CD14-positive monocyte (primary cell): ENCODE results near the gene SYP. TPM values are rescaled to one million over a fixed set of nuclear protein-coding genes. Genes with fewer than 3 reads are reported as not detected.
"Not testable (repeated sequence)": the region's sequence is repeated elsewhere in the genome, so short reads cannot be mapped to it uniquely, and the experiment has no call there.

Experiments used
- DNase-seq, 3 donors: peaks; one replicate each; pipeline ENCODE4 v3.0.0-alpha.2; 2011 to 2022
- H2AFZ ChIP-seq: 2 replicates; pipeline ENCODE4 v1.6.0; 2012; ENCODE audit warnings: mild to moderate bottlenecking, low read depth, low read length, inconsistent platforms; ENCODE audit not compliant: insufficient read depth, poor library complexity, severe bottlenecking
- H3K27ac ChIP-seq, 2 donors: 1 replicate in 1 of 2; 2 replicates in 1 of 2; pipeline ENCODE4 v1.5.1; 2012 to 2013; ENCODE audit warnings: low read length in 2 of 2, control low read depth in 1 of 2, inconsistent platforms in 1 of 2, low read depth in 1 of 2, mild to moderate bottlenecking in 1 of 2
- H3K27me3 ChIP-seq, 2 donors: one replicate each; pipeline versions ENCODE4 v1.6.0 to v1.6.1; 2011 to 2013; ENCODE audit warnings: low read length in 2 of 2; ENCODE audit not compliant: control insufficient read depth in 2 of 2, insufficient read depth in 2 of 2
- H3K36me3 ChIP-seq, 2 donors: replicated peaks in 1 of 2; 1 replicate in 1 of 2; 2 replicates in 1 of 2; pipeline versions ENCODE4 v1.5.1 to v1.6.1; 2012 to 2013; ENCODE audit warnings: low read length in 2 of 2, control low read depth in 1 of 2, inconsistent platforms in 1 of 2, mild to moderate bottlenecking in 1 of 2; ENCODE audit not compliant: insufficient read depth in 2 of 2, control insufficient read depth in 1 of 2
- H3K4me1 ChIP-seq, 2 donors: 1 replicate in 1 of 2; 2 replicates in 1 of 2; pipeline versions ENCODE4 v1.5.1 to v1.6.1; 2012 to 2013; ENCODE audit warnings: low read length in 2 of 2, control low read depth in 1 of 2, inconsistent platforms in 1 of 2, mild to moderate bottlenecking in 1 of 2, moderate library complexity in 1 of 2; ENCODE audit not compliant: insufficient read depth in 2 of 2, control insufficient read depth in 1 of 2
- H3K4me2 ChIP-seq: replicated peaks from 2 replicates; pipeline ENCODE3; 2012; ENCODE audit warnings: low read length, moderate library complexity, mild to moderate bottlenecking; ENCODE audit not compliant: poor library complexity, severe bottlenecking; ENCODE audit errors: extremely low read depth
- H3K4me3 ChIP-seq, 3 experiments: fragments of 200-600 bp in 1 of 3; sonication (generic) in 1 of 3; replicated peaks in 1 of 3; 1 replicate in 2 of 3; 2 replicates in 1 of 3; pipeline ENCODE4 v1.5.1; 2011 to 2013; ENCODE audit warnings: low read length in 3 of 3, mild to moderate bottlenecking in 3 of 3, control low read depth in 2 of 3, low read depth in 2 of 3, inconsistent platforms in 1 of 3, moderate library complexity in 1 of 3
- H3K79me2 ChIP-seq: 2 replicates; pipeline ENCODE4 v1.6.0; 2012; ENCODE audit warnings: mild to moderate bottlenecking, control low read depth, inconsistent platforms, low read length, moderate library complexity; ENCODE audit not compliant: insufficient read depth
- H3K9ac ChIP-seq: 2 replicates; pipeline ENCODE4 v1.6.0; 2017; ENCODE audit warnings: low read length, mild to moderate bottlenecking; ENCODE audit not compliant: insufficient read depth, poor library complexity, severe bottlenecking
- H3K9me3 ChIP-seq, 2 donors: replicated peaks in 1 of 2; 1 replicate in 1 of 2; 2 replicates in 1 of 2; pipeline versions ENCODE4 v1.5.1 to v1.6.1; 2012 to 2013; ENCODE audit warnings: low read length in 2 of 2, control low read depth in 1 of 2; ENCODE audit not compliant: control insufficient read depth in 1 of 2, insufficient read depth in 1 of 2
- H4K20me1 ChIP-seq: 2 replicates; pipeline ENCODE4 v1.6.0; 2012; ENCODE audit warnings: mild to moderate bottlenecking, low read length, control low read depth, moderate library complexity; ENCODE audit not compliant: insufficient read depth
- H3K27ac Mint-ChIP-seq, 7 donors: one replicate each; pipeline ENCODE4 v1.8.0; 2020; ENCODE audit warnings: mild to moderate bottlenecking in 7 of 7, mixed read lengths in 7 of 7, moderate library complexity in 6 of 7, inconsistent platforms in 2 of 7
- H3K27me3 Mint-ChIP-seq, 3 donors: one replicate each; pipeline ENCODE4 v1.8.0; 2021 to 2022; ENCODE audit warnings: low read depth in 3 of 3, mild to moderate bottlenecking in 3 of 3, mixed read lengths in 3 of 3, moderate library complexity in 3 of 3, inconsistent platforms in 1 of 3
- H3K36me3 Mint-ChIP-seq, 2 donors: one replicate each; pipeline ENCODE4 v1.8.0; 2020; ENCODE audit warnings: mixed read lengths in 2 of 2, inconsistent platforms in 1 of 2, mild to moderate bottlenecking in 1 of 2
- H3K4me1 Mint-ChIP-seq: one replicate; pipeline ENCODE4 v1.8.0; 2020; ENCODE audit warnings: mild to moderate bottlenecking, mixed read lengths
- H3K4me3 Mint-ChIP-seq, 2 donors: one replicate each; pipeline ENCODE4 v1.8.0; 2020; ENCODE audit warnings: mild to moderate bottlenecking in 2 of 2, mixed read lengths in 2 of 2, moderate library complexity in 1 of 2
- H3K9me3 Mint-ChIP-seq, 7 donors: one replicate each; pipeline ENCODE4 v1.8.0; 2020 to 2022; ENCODE audit warnings: mixed read lengths in 7 of 7, mild to moderate bottlenecking in 6 of 7, moderate library complexity in 6 of 7, inconsistent platforms in 2 of 7
- CTCF ChIP-seq: fragments of 200-600 bp; IDR thresholded peaks from one replicate; pipeline ENCODE4 v1.8.0; 2022; ENCODE audit warnings: antibody characterized with exemption, mild to moderate bottlenecking
- WGBS: methylation state at CpG from one replicate; pipeline ENCODE4 v1.1.5; 2013; ENCODE audit warnings: missing lambda C conversion rate; ENCODE audit not compliant: insufficient coverage; 5-methylcytosine and 5-hydroxymethylcytosine counted together
- intact Hi-C, 2 donors: fragments of 100-400 bp; cut with micrococcal nuclease; formaldehyde crosslinking; loops; one replicate each; pipeline versions ENCODE4 v1.15.0 to v1.15.1; 2023
- polyA plus RNA-seq, 3 donors: library from polyadenylated mRNA; depleted of rRNA in 1 of 3; unstranded in 2 of 3; stranded (reverse) in 1 of 3; fragments of 300-500 nt in 2 of 3; fragments of >200 nt in 1 of 3; fragmentation: Illumina TruSeq in 2 of 3; gene quantifications; 1 replicate in 2 of 3; 2 replicates in 1 of 3; pipeline ENCODE4 v1.2.3, GENCODE V29; 2012 to 2021

SYP gene
- polyA plus RNA-seq, 3 donors: 0.27 to 0.69 (median 0.68) TPM

- Mint-ChIP-seq H3K4me1 (peaks cover 17% of the 10 kb centered on the region), H3K4me3 (peak overlapping the region; percentile 82 to 91), H3K36me3 (no peaks in the 10 kb centered on the region), H3K9me3 (peaks cover 0 to 13% (median 8%) of the 10 kb centered on the region in 7 donors), H3K27ac (peak overlapping the region; percentile 96 to 98 (median 97)), H3K27me3 (no peaks in the 10 kb centered on the region)
- no peaks in the 10 kb centered on the region for H3K27me3 ChIP-seq
- TF ChIP-seq CTCF: no peak
- H3K79me2 ChIP-seq: no peaks in the 10 kb centered on the region
- H3K4me1 ChIP-seq: peaks cover 12 to 18% of the 10 kb centered on the region in 2 donors
- H4K20me1 ChIP-seq: no peaks in the 10 kb centered on the region
- H3K4me3 ChIP-seq: peak overlapping the region; percentile 37 to 72 (median 56)
- WGBS: 0% methylated on average over 8 of the region's 18 CpGs
- peak overlapping the region; percentile 79 for H3K9ac ChIP-seq
- no peaks in the 10 kb centered on the region for H3K36me3 ChIP-seq
- intact Hi-C loops: no loop called here
- DNase-seq: peak in 1 of 3 donors; percentile 18
- no peaks in the 10 kb centered on the region for H3K9me3 ChIP-seq
- peak overlapping the region; percentile 91 to 93 for H3K27ac ChIP-seq
- peak overlapping the region; percentile 32 for H2AFZ ChIP-seq
- peak overlapping the region; percentile 70 for H3K4me2 ChIP-seq
Observed at GRCh38 chrX:49155243-49155899, 44.6 kb downstream of the SYP start.

GRCh38 chrX:49153467-49153866, 46.5 kb downstream of the SYP start:
- Mint-ChIP-seq H3K4me3 (no peak overlapping the region), H3K27ac (no peak overlapping the region), H3K36me3 (no peaks in the 10 kb centered on the region), H3K9me3 (peaks cover 0 to 18% (median 8%) of the 10 kb centered on the region in 7 donors), H3K4me1 (peaks cover 20% of the 10 kb centered on the region), H3K27me3 (no peaks in the 10 kb centered on the region)
- peaks cover 15 to 21% of the 10 kb centered on the region in 2 donors for H3K4me1 ChIP-seq
- no peak overlapping the region for H3K9ac ChIP-seq
- H3K4me2 ChIP-seq: no peak overlapping the region
- H3K27ac ChIP-seq: no peak overlapping the region
- no peaks in the 10 kb centered on the region for H3K9me3 ChIP-seq
- H2AFZ ChIP-seq: no peak overlapping the region
- H4K20me1 ChIP-seq: no peaks in the 10 kb centered on the region
- no CpG with 5 or more reads among the region's 1 CpG for WGBS
- no peaks in the 10 kb centered on the region for H3K79me2 ChIP-seq
- H3K36me3 ChIP-seq: no peaks in the 10 kb centered on the region
- no peak overlapping the region for H3K4me3 ChIP-seq
- TF ChIP-seq CTCF: no peak
- DNase-seq: no peak
- H3K27me3 ChIP-seq: no peaks in the 10 kb centered on the region
- intact Hi-C loops: no loop called here

- Mint-ChIP-seq H3K4me1 (peaks cover 12% of the 10 kb centered on the region), H3K9me3 (peaks cover 0 to 25% (median 7%) of the 10 kb centered on the region in 7 donors)
- peak overlapping the region; percentile 46 for H2AFZ ChIP-seq
- WGBS: 93% methylated on average over 3 of the region's 14 CpGs
- H3K27ac ChIP-seq, H3K27ac Mint-ChIP-seq, DNase-seq, intact Hi-C loops, H3K4me3 ChIP-seq, H3K27me3 ChIP-seq, H3K9me3 ChIP-seq, H3K4me2 ChIP-seq, H3K36me3 Mint-ChIP-seq, H3K27me3 Mint-ChIP-seq, H3K79me2 ChIP-seq, H3K4me3 Mint-ChIP-seq, H4K20me1 ChIP-seq, H3K9ac ChIP-seq, H3K36me3 ChIP-seq: not testable (repeated sequence)
- peaks cover 9 to 10% of the 10 kb centered on the region in 2 donors for H3K4me1 ChIP-seq
Observed at GRCh38 chrX:49149291-49149690, 50.7 kb downstream of the SYP start.
